Measurements from ENCODE around the gene EFS.

Gene EFS

DNA sequence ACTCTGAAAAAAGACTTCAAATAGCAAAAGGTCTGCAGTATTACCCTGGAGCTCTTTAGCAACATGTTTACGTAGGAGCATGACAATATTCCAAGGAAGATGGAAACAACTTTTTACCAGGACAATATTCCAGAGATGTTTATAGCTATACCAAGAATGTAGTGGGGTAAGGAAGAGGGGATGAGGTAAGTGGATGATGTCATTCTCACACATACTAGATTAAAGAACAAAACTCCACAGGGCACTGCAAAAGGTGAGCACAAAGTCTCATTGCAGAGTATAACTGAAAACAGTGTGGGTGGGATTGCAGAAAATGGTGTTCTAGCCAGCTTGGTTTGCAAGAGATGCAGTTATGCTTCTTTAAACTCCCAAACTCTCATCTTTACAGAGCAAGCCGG, 20.3 kb upstream of the EFS start:
- in situ Hi-C loops (cut with HindIII; ENCODE audit: low sequenced_read_pairs), result no loop called here
- no peak for DNase-seq (ENCODE audit: low read depth)
- no peak overlapping the region for H3K4me3 ChIP-seq (ENCODE audit: low read depth, low read length)
- TF ChIP-seq, protein P1, sequence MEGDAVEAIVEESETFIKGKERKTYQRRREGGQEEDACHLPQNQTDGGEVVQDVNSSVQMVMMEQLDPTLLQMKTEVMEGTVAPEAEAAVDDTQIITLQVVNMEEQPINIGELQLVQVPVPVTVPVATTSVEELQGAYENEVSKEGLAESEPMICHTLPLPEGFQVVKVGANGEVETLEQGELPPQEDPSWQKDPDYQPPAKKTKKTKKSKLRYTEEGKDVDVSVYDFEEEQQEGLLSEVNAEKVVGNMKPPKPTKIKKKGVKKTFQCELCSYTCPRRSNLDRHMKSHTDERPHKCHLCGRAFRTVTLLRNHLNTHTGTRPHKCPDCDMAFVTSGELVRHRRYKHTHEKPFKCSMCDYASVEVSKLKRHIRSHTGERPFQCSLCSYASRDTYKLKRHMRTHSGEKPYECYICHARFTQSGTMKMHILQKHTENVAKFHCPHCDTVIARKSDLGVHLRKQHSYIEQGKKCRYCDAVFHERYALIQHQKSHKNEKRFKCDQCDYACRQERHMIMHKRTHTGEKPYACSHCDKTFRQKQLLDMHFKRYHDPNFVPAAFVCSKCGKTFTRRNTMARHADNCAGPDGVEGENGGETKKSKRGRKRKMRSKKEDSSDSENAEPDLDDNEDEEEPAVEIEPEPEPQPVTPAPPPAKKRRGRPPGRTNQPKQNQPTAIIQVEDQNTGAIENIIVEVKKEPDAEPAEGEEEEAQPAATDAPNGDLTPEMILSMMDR (IDR thresholded peaks at IDR 0.05; ENCODE audit: low read depth, low read length, missing control alignments), result no peak

DNA sequence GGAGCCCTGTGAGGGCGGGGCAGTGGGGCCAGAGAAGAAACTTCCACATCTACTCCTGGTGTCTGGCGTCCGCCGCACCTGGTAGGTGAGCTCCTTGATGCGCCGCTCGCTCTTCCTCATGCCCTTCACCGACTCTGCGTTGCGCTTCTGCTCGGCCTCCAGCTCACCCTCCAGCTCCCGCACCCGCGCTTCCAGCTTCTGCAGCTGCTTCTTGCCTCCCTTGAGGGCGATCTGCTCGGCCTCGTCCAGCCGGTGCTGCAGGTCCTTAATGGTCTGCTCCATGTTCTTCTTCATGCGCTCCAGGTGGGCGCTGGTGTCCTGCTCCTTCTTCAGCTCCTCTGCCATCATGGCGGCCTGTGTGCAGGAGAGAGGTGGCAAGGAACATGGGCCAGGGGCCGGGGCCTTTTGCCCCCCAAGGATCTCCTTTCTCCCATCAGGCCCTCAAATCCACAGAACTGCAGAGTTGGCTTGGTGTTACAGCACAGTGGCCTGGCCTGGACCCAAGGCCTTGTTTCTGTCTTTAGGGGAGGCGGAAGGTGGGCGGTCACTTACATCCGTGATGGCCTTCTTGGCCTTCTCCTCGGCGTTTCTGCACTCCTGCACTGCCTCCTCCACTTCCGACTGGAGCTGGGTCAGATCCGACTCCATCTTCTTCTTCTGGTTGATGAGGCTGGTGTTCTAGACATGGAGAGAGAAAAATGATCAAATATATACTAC, 19.6 kb upstream of the EFS start:
- no peak for DNase-seq (ENCODE audit: low read depth)
- in situ Hi-C loops (cut with HindIII; ENCODE audit: low sequenced_read_pairs), result no loop called here
- TF ChIP-seq, protein P1 (IDR thresholded peaks at IDR 0.05; ENCODE audit: low read depth, low read length, missing control alignments), result no peak
- no peak overlapping the region for H3K4me3 ChIP-seq (ENCODE audit: low read depth, low read length)

DNA sequence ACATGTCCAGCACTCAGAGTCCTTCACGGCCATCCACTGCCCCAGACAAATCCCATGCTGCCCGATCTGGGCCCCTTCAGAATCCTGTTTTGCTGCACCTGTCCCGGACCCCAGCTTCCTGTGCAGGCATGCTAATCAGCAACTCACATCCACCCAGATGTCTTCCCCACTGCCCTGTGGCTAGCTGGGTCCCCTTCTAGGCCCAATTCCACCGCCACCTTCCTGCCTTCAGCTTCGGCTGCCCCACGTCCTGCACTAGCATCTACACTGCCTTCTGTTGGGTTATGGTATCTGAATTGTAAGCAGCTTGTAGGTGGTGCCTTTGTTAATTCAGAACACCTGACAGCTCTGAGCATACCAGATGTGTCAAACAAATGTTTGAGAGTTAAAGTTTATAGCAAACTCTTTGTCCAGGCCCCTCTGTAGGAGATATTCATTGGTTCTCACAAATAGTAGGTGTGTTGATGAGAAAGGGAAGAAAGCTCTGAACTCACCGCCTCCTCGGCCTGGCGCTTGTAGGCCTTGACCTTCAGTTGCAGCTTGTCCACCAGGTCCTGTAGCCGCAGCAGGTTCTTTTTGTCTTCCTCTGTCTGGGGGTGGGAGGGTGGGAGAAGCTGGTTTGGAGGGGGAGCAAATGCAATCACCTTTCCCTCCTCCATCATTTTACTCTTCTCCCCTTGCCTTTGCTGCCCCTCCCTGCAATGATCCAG, 17.9 kb upstream of the EFS start:
- TF ChIP-seq, protein P1 (IDR thresholded peaks at IDR 0.05; ENCODE audit: low read depth, low read length, missing control alignments), result no peak
- in situ Hi-C loops (cut with HindIII; ENCODE audit: low sequenced_read_pairs), result no loop called here
- H3K4me3 ChIP-seq (ENCODE audit: low read depth, low read length), result no peak overlapping the region
- DNase-seq (ENCODE audit: low read depth), result no peak

DNA sequence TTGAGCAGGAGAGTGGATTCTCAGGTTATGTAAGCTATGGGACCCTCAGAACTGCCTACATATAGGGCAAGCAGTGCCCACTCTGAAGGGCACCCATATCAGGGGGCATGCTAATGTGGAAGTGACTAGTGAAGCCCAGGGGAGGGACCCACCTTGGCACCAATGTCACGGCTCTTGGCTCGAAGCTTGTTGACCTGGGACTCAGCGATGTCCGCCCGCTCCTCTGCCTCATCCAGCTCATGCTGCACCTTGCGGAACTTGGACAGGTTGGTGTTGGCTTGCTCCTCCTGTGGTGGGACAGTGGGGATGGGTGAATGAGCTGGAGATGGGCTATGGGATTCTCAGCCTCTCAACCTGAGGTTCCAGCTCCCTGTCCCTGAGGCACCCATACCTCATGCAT, 17.3 kb upstream of the EFS start:
- TF ChIP-seq, protein P1 (IDR thresholded peaks at IDR 0.05; ENCODE audit: low read depth, low read length, missing control alignments), result no peak
- DNase-seq (ENCODE audit: low read depth), result no peak
- in situ Hi-C loops (cut with HindIII; ENCODE audit: low sequenced_read_pairs), result no loop called here
- no peak overlapping the region for H3K4me3 ChIP-seq (ENCODE audit: low read depth, low read length)

DNA sequence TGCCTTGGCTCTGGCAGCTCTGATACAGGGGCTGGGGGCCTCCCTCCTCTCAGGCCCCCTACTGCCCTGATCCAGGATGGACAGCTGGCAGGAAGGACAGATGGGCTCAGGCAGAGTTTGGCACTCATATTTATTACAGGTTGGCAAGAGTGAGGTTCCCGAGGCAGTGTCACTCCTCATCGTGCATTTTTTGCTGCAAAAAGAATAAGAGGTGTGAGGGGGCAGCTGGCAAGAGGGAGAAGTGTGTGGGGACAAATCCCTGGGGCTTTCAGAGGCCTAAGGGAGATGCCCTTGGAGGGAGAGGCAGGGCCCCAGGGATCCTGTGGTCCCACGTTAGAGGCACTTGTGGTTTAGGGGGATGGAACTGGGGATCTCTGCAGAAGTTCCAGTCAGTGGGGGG, 16.9 kb upstream of the EFS start:
- DNase-seq (ENCODE audit: low read depth), result no peak
- no peak overlapping the region for H3K4me3 ChIP-seq (ENCODE audit: low read depth, low read length)
- TF ChIP-seq, protein P1 (IDR thresholded peaks at IDR 0.05; ENCODE audit: low read depth, low read length, missing control alignments), result no peak
- in situ Hi-C loops (cut with HindIII; ENCODE audit: low sequenced_read_pairs), result no loop called here

DNA sequence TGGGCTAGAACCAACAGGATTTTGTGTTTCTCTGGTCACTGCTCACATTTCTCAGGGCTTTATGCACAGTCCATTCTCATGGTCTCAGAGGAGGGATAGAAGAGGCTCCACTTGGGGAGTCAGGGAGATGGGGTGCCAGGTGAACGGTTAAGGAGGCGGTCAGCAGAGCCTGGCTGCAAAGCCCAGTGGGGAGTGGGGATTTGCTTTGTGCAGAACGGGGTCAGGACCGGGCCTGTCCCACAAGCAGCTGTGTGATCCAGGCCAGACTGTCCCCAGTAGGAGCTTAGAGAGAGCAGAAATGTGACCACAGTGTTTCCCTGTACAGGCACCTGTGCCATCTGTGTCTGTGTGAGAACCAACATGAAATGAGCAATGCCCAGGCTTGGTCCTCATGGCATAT, 16.0 kb upstream of the EFS start:
- no peak for DNase-seq (ENCODE audit: low read depth)
- in situ Hi-C loops (cut with HindIII; ENCODE audit: low sequenced_read_pairs), result no loop called here
- H3K4me3 ChIP-seq (ENCODE audit: low read depth, low read length), result no peak overlapping the region
- TF ChIP-seq, protein P1 (IDR thresholded peaks at IDR 0.05; ENCODE audit: low read depth, low read length, missing control alignments), result no peak

Data from astrocyte of the cerebellum (primary cell).